PC-3 (cell line): Measurements from ENCODE around the gene RALGAPA1. TPM values are rescaled to one million over a fixed set of nuclear protein-coding genes. Genes with fewer than 3 reads are reported as not detected.
A peak's percentile ranks its signal among the peaks of the same experiment; 100 is the strongest.

Experiments
- ATAC-seq: fragments of 200-7000 bp; cut with Tn5 transposase; 2 replicates; pipeline ENCODE4 v1.9.1; 2020; ENCODE audit warnings: mild to moderate bottlenecking, moderate library complexity
- BruUV-seq: library from RNA; stranded (reverse); fragments of 400-500 nt; replicated peaks from 2 replicates; lab custom pipeline; 2021; lab: Mats Ljungman, UMichigan
- CTCF ChIA-PET: fragments of 300-600 bp; sonication (Branson Sonifier 250); formaldehyde crosslinking; loops from one replicate; lab custom pipeline; 2022; ENCODE audit warnings: antibody characterized with exemption; lab: Charles Lee
- POLR2A ChIA-PET: fragments of 300-600 bp; sonication (Branson Sonifier 250); formaldehyde crosslinking; loops from one replicate; lab custom pipeline; 2022; ENCODE audit warnings: antibody characterized with exemption; ENCODE audit not compliant: unreplicated experiment; lab: Charles Lee
- DNase-seq: peaks from one replicate; pipeline ENCODE4 v3.0.0-alpha.2; 2015
- H2AFZ ChIP-seq: fragments of 300-600 bp; sonication (generic); 2 replicates; pipeline ENCODE4 v1.6.0; 2016; ENCODE audit warnings: antibody characterized with exemption, low read length
- H3F3A ChIP-seq: fragments of 300-600 bp; sonication (generic); one replicate; pipeline ENCODE4 v1.6.0; 2017; ENCODE audit warnings: antibody characterized with exemption, low read length, control low read depth, mild to moderate bottlenecking; ENCODE audit not compliant: unreplicated experiment
- H3K27ac ChIP-seq: fragments of 300-600 bp; sonication (generic); 2 replicates; pipeline ENCODE4 v1.5.1; 2016; ENCODE audit warnings: mild to moderate bottlenecking, low read length
- H3K27me3 ChIP-seq: fragments of 300-600 bp; sonication (generic); 2 replicates; pipeline ENCODE4 v1.6.1; 2016; ENCODE audit warnings: low read length, mixed read lengths
- H3K36me3 ChIP-seq: fragments of 300-600 bp; sonication (generic); 2 replicates; pipeline ENCODE4 v1.6.1; 2016; ENCODE audit warnings: low read depth, mixed run types, low read length, mixed read lengths
- H3K4me1 ChIP-seq: fragments of 300-600 bp; sonication (generic); 2 replicates; pipeline ENCODE4 v1.5.1; 2016; ENCODE audit warnings: low read length; ENCODE audit not compliant: insufficient read depth
- H3K4me2 ChIP-seq: fragments of 300-600 bp; sonication (generic); 2 replicates; pipeline ENCODE4 v1.6.0; 2016; ENCODE audit warnings: low read length
- H3K4me3 ChIP-seq: fragments of 300-600 bp; sonication (generic); 2 replicates; pipeline ENCODE4 v1.5.1; 2016; ENCODE audit warnings: mild to moderate bottlenecking, low read length, mixed read lengths
- H3K79me2 ChIP-seq: fragments of 300-600 bp; sonication (generic); 2 replicates; pipeline ENCODE4 v1.6.1; 2017; ENCODE audit warnings: low read length, mixed read lengths
- H3K9ac ChIP-seq: fragments of 300-600 bp; sonication (generic); 2 replicates; pipeline ENCODE4 v1.6.0; 2016; ENCODE audit warnings: mild to moderate bottlenecking, low read length
- H3K9me2 ChIP-seq: fragments of 300-600 bp; sonication (generic); replicated peaks from 2 replicates; pipeline ENCODE4 v1.6.1; 2016; ENCODE audit warnings: mixed run types, low read length, mixed read lengths
- H3K9me3 ChIP-seq: fragments of 300-600 bp; sonication (generic); 2 replicates; pipeline ENCODE4 v1.6.1; 2016; ENCODE audit warnings: low read length, mixed read lengths
- H4K20me1 ChIP-seq: fragments of 300-600 bp; sonication (generic); 2 replicates; pipeline ENCODE4 v1.6.1; 2016; ENCODE audit warnings: low read length, mixed read lengths
- EZH2 ChIP-seq: fragments of 300-600 bp; sonication (generic); IDR thresholded peaks from one replicate; pipeline ENCODE4 v1.6.1; 2017; ENCODE audit warnings: antibody characterized with exemption, mild to moderate bottlenecking, low read length; ENCODE audit not compliant: unreplicated experiment
- EZH2phosphoT487 ChIP-seq: fragments of 300-600 bp; sonication (generic); IDR thresholded peaks from 2 replicates; pipeline ENCODE4 v1.6.1; 2018; ENCODE audit warnings: mild to moderate bottlenecking, antibody characterized with exemption, low read length, borderline replicate concordance
- intact Hi-C: fragments of 100-400 bp; cut with micrococcal nuclease; formaldehyde crosslinking; loops from 2 replicates; pipeline ENCODE4 v1.9.0; 2023
- total RNA-seq: library from RNA; depleted of rRNA; stranded (reverse); fragments of >200 nt; gene quantifications from 2 replicates; pipeline ENCODE4 v1.2.3, GENCODE V29; 2014
- TF ChIP-seq, protein P1 (sequence below): fragments of 300-600 bp; sonication (generic); conservative IDR thresholded peaks from 2 replicates; pipeline ENCODE4 v1.5.1; 2017; ENCODE audit warnings: antibody characterized with exemption, low read depth, mild to moderate bottlenecking, low read length

The RALGAPA1 gene
- total RNA-seq, 1 experiment from 2014 or later = 20.3 TPM

DNA sequence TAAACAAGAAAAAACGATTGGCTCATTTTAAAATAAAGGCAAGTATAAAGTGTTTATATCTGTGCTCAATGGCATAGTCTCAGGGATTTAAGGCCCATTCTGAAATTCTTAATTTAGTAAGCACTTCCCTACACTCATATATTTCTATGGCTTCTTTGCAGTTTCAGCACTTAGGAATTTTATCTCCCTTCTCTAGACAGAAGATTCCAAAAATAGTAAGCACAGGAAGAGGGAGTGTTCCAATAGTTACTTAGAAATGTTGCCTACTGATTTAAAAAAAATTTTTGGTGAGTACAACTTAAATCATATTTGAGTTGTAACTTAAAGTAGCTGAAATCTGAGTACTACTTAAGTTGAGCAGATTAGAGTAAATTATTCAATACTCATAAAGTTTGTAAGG lies 255.3 kb downstream of the RALGAPA1 start:
- no peak overlapping the region for H3K4me2 ChIP-seq
- no peak overlapping the region for H3K9ac ChIP-seq
- H3K27me3 ChIP-seq = no peaks in the 10 kb centered on the region
- H3K27ac ChIP-seq = no peak overlapping the region
- peak; percentile 35 for DNase-seq
- H3K9me3 ChIP-seq = no peaks in the 10 kb centered on the region
- no peaks in the 10 kb centered on the region for H3K9me2 ChIP-seq
- intact Hi-C loops = no loop called here
- H2AFZ ChIP-seq = no peak overlapping the region
- ATAC-seq = peak; percentile 58
- TF ChIP-seq, protein P1, sequence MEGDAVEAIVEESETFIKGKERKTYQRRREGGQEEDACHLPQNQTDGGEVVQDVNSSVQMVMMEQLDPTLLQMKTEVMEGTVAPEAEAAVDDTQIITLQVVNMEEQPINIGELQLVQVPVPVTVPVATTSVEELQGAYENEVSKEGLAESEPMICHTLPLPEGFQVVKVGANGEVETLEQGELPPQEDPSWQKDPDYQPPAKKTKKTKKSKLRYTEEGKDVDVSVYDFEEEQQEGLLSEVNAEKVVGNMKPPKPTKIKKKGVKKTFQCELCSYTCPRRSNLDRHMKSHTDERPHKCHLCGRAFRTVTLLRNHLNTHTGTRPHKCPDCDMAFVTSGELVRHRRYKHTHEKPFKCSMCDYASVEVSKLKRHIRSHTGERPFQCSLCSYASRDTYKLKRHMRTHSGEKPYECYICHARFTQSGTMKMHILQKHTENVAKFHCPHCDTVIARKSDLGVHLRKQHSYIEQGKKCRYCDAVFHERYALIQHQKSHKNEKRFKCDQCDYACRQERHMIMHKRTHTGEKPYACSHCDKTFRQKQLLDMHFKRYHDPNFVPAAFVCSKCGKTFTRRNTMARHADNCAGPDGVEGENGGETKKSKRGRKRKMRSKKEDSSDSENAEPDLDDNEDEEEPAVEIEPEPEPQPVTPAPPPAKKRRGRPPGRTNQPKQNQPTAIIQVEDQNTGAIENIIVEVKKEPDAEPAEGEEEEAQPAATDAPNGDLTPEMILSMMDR = no peak
- TF ChIP-seq EZH2phosphoT487 = no peak
- no peaks in the 10 kb centered on the region for H3F3A ChIP-seq
- H3K4me3 ChIP-seq = no peak overlapping the region
- no TSS peak for BruUV-seq
- H3K79me2 ChIP-seq = no peaks in the 10 kb centered on the region
- H3K4me1 ChIP-seq = no peaks in the 10 kb centered on the region
- ChIA-PET CTCF (no interaction called here), POLR2A (no interaction called here)
- H4K20me1 ChIP-seq = no peaks in the 10 kb centered on the region
- H3K36me3 ChIP-seq = no peaks in the 10 kb centered on the region

DNA sequence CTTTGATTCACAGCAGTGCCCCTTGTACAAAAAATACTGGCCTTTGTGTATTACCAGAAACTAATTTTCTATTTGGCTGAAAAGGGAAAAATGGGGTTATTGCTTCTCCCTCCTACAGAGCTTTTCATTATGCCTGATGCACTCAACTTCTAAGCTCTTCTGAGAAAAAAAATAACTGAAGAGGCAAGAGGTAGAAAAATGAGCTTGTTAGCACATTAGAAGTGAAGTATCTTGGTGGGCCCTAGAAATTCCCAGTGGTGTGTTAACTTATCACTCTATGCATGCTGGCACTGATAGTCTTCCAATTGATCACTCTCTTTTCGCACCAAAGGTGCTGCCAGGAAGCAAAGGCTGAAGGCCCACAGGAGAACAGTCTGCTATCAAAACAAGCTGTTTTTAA lies 258.0 kb downstream of the RALGAPA1 start:
- Histone ChIP-seq H3K9me3 (no peaks in the 10 kb centered on the region), H4K20me1 (no peaks in the 10 kb centered on the region), H3K79me2 (no peaks in the 10 kb centered on the region), H3K9ac (no peak overlapping the region), H3K27ac (no peak overlapping the region), H3K9me2 (no peaks in the 10 kb centered on the region), H2AFZ (no peak overlapping the region), H3K4me3 (no peak overlapping the region), H3K4me1 (no peaks in the 10 kb centered on the region), H3K36me3 (no peaks in the 10 kb centered on the region), H3K4me2 (no peak overlapping the region), H3F3A (no peaks in the 10 kb centered on the region), H3K27me3 (no peaks in the 10 kb centered on the region)
- no peak for TF ChIP-seq EZH2phosphoT487
- TF ChIP-seq, protein P1 = no peak
- no peak for TF ChIP-seq EZH2
- ATAC-seq (no peak), DNase-seq (no peak)
- ChIA-PET CTCF (interaction anchor here (1.3 kb wide), 1 partner anchor 367 kb away, joined by 4 read pairs; no protein-coding TSS in a partner anchor), POLR2A (no interaction called here)
- intact Hi-C loops = no loop called here
- no TSS peak for BruUV-seq

DNA sequence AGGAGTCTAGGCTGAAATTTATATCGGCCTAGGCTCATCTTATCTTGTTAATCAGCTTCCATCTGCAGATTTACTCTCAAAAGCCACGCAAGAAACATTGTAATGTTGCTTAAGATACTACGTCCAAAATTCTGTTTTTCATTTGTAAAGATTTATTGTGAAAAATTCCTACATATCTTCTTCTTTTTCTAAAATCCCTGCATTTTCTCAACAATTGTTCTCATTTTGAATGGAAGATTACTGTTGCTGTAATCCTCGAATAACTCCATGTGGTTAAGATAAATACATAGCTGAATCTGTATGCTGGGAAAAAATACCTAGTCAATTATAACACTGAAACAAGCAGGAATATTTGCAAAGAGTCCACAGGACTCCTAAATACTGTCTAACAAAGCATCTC lies 259.5 kb downstream of the RALGAPA1 start:
- CTCF ChIA-PET = no interaction called here
- no TSS peak for BruUV-seq
- no peak overlapping the region for H3K4me2 ChIP-seq

More for the DNA sequence above, 259.5 kb downstream of the RALGAPA1 start:
- no peaks in the 10 kb centered on the region for H3K9me3 ChIP-seq
- H3K4me3 ChIP-seq = no peak overlapping the region
- ATAC-seq (no peak), DNase-seq (no peak)
- no peaks in the 10 kb centered on the region for H3K4me1 ChIP-seq
- H3K9me2 ChIP-seq = no peaks in the 10 kb centered on the region
- no peaks in the 10 kb centered on the region for H3K36me3 ChIP-seq
- POLR2A ChIA-PET = no interaction called here
- no peaks in the 10 kb centered on the region for H3K79me2 ChIP-seq
- no peak overlapping the region for H3K9ac ChIP-seq
- H3K27me3 ChIP-seq = no peaks in the 10 kb centered on the region
- no peaks in the 10 kb centered on the region for H3F3A ChIP-seq
- TF ChIP-seq EZH2 (no peak), EZH2phosphoT487 (no peak)
- TF ChIP-seq, protein P1 = no peak
- no peak overlapping the region for H3K27ac ChIP-seq
- intact Hi-C loops = no loop called here
- H2AFZ ChIP-seq = no peak overlapping the region
- H4K20me1 ChIP-seq = no peaks in the 10 kb centered on the region
